ENCODE data around the gene AQP12B. TPM values are rescaled to one million over a fixed set of nuclear protein-coding genes. Genes with fewer than 3 reads are reported as not detected.
A peak's percentile ranks its signal among the peaks of the same experiment; 100 is the strongest.

Gene AQP12B
- total and polyA plus RNA-seq, 2 of the 13 experiments (the other 11 are each of a cell fraction or from before 2014, with no cell fraction given), result not detected

- TF ChIP-seq NFAT5 (CRISPR knock-in tag; IDR thresholded peaks at IDR 0.05), result no peak
- TF ChIP-seq ZSCAN21 (CRISPR knock-in tag; IDR thresholded peaks at IDR 0.05; ENCODE audit: borderline replicate concordance), result peak; percentile 82; the same call in 1 of the 2 replicates
- TF ChIP-seq HNF4G (IDR thresholded peaks at IDR 0.05; ENCODE audit: borderline replicate concordance, low read depth, low read length), result peak; percentile 46; the same call in 1 of the 2 replicates
- TF ChIP-seq HNF4G (CRISPR knock-in tag; IDR thresholded peaks at IDR 0.05; ENCODE audit: borderline replicate concordance, low read depth), result no peak; the same call in 1 of the 2 replicates
- no peak for TF ChIP-seq REST (IDR thresholded peaks at IDR 0.05; ENCODE audit: borderline replicate concordance in 1 of 2, low read depth in 1 of 2, low read length in 2 of 2)
- peak; percentile 66 for TF ChIP-seq GABPA (IDR thresholded peaks at IDR 0.05; ENCODE audit: low read depth, low read length)
- peak; percentile 90 for TF ChIP-seq GABPA (CRISPR knock-in tag; IDR thresholded peaks at IDR 0.05; ENCODE audit: low read depth)
- TF ChIP-seq ZNF816 (CRISPR knock-in tag; IDR thresholded peaks at IDR 0.05; ENCODE audit: borderline replicate concordance), result peak; percentile 94; the same call in 1 of the 2 replicates
- TF ChIP-seq NFKBIZ (CRISPR knock-in tag; IDR thresholded peaks at IDR 0.05), result peak; percentile 88
Measured at GRCh38 chr2:240626531-240627300, 56.0 kb downstream of the AQP12B start (continued).

All from HepG2 (cell line).